ENCODE measurements around the gene XAF1. TPM values are rescaled to one million over a fixed set of nuclear protein-coding genes. Genes with fewer than 3 reads are reported as not detected.

The XAF1 gene
- total and polyA plus RNA-seq, 9 of the 15 experiments (the other 6 are each of a cell fraction or from before 2014, with no cell fraction given): 0.07 to 0.22 (median 0.11) TPM; not detected in 4

DNA sequence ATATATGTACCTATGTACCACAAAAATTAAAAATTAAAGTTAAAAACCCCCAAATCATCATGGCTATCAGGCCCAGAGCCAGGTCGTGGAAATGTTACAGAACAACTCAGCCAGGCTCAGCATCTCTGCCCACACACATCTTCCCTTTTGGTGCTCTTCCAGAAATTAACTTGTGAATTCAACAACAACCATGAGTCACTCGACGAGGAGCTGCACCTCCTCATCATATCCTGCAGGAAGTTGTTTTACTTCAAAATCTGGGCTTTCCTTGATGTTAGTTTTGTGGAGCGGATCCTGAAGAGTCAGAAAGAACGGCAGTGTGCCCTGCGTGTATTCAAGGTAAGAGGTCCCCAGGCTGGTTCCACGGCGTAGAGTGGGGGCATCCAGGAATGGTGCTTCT, 30.8 kb downstream of the XAF1 start:
- intact Hi-C loops (cut with micrococcal nuclease) (no loop called here), in situ Hi-C loops (cut with MboI) (no loop called here)
- H3K9me3 ChIP-seq (replicated peaks; ENCODE audit: control insufficient read depth, insufficient read depth, low read depth, low read length): no peaks in the 10 kb centered on the region
- no peaks in the 10 kb centered on the region; a peak in 1 of 5 replicates for H3K4me1 ChIP-seq (replicated peaks in 1 of 2; ENCODE audit: control insufficient read depth in 2 of 2, insufficient read depth in 2 of 2, low read length in 2 of 2)
- H3K4me3 ChIP-seq: no peak overlapping the region
- ATAC-seq (no peak), FAIRE-seq (no peak), DNase-seq (ENCODE audit: extremely low read depth in 1 of 4, low spot score in 3 of 4) (no peak)
- H3K27ac ChIP-seq (ENCODE audit: extremely low read depth, low read depth, low read length): no peak overlapping the region
- peaks cover 0 to 3% of the 10 kb centered on the region in 2 experiments; a peak in 2 of 5 replicates for H3K27me3 ChIP-seq (ENCODE audit: control insufficient read depth in 2 of 2, insufficient read depth in 2 of 2, low read length in 2 of 2)
- ChIA-PET CTCF (ENCODE audit: low intra/inter-chr PET ratio) (no interaction called here), POLR2A (no interaction called here)
- no peaks in the 10 kb centered on the region for H3K9me1 ChIP-seq (ENCODE audit: control insufficient read depth, insufficient read depth, low read length)
- BruUV-seq (replicated peaks): no TSS peak
- H3K4me2 ChIP-seq (ENCODE audit: insufficient read depth, low read length): no peak overlapping the region
- H3K79me2 ChIP-seq (ENCODE audit: control insufficient read depth, insufficient read depth, low read length): no peaks in the 10 kb centered on the region
- H3K36me3 ChIP-seq (ENCODE audit: control insufficient read depth, insufficient read depth, low read length): no peaks in the 10 kb centered on the region
- H4K20me1 ChIP-seq (replicated peaks; ENCODE audit: control insufficient read depth, insufficient read depth, low read length): no peaks in the 10 kb centered on the region
- 2% methylated on average over 8 of the region's 8 CpGs for WGBS (ENCODE audit: insufficient coverage, low coverage, missing lambda C conversion rate)
- H3K9ac ChIP-seq (ENCODE audit: insufficient read depth in 1 of 2, low read depth in 2 of 2, low read length in 2 of 2): no peak overlapping the region
- H2AFZ ChIP-seq (ENCODE audit: low read depth, low read length): no peak overlapping the region
- TF ChIP-seq ZNF444 (CRISPR knock-in tag; IDR thresholded peaks at IDR 0.05) (no peak), ETV1 (tag; conservative IDR thresholded peaks at IDR 0.05; ENCODE audit: low read depth) (no peak), CCAR2 (IDR thresholded peaks at IDR 0.05; ENCODE audit: low read depth, low read length) (no peak), ZNF699 (CRISPR knock-in tag; IDR thresholded peaks at IDR 0.05; ENCODE audit: insufficient replicate concordance) (no peak), ZNF263 (CRISPR knock-in tag; IDR thresholded peaks at IDR 0.05; ENCODE audit: borderline replicate concordance) (no peak), ZKSCAN8 (CRISPR knock-in tag; IDR thresholded peaks at IDR 0.05) (no peak), NFXL1 (CRISPR knock-in tag; IDR thresholded peaks at IDR 0.05) (no peak), CHD4 (IDR thresholded peaks at IDR 0.05; ENCODE audit: insufficient read depth, insufficient replicate concordance, low read depth, low read length, poor library complexity, severe bottlenecking) (no peak), MECOM (CRISPR knock-in tag; IDR thresholded peaks at IDR 0.05) (no peak), MEF2D (tag; conservative IDR thresholded peaks at IDR 0.05; ENCODE audit: low read depth) (no peak), BRCA1 (IDR thresholded peaks at IDR 0.05) (no peak), BRCA1 (CRISPR knock-in tag; IDR thresholded peaks at IDR 0.05) (no peak), NONO (IDR thresholded peaks at IDR 0.05; ENCODE audit: low read depth in 2 of 2, low read length in 1 of 2) (no peak), LEF1 (IDR thresholded peaks at IDR 0.05) (no peak), CTBP1 (IDR thresholded peaks at IDR 0.05; ENCODE audit: borderline replicate concordance) (no peak)
- TF ChIP-seq, protein P1, sequence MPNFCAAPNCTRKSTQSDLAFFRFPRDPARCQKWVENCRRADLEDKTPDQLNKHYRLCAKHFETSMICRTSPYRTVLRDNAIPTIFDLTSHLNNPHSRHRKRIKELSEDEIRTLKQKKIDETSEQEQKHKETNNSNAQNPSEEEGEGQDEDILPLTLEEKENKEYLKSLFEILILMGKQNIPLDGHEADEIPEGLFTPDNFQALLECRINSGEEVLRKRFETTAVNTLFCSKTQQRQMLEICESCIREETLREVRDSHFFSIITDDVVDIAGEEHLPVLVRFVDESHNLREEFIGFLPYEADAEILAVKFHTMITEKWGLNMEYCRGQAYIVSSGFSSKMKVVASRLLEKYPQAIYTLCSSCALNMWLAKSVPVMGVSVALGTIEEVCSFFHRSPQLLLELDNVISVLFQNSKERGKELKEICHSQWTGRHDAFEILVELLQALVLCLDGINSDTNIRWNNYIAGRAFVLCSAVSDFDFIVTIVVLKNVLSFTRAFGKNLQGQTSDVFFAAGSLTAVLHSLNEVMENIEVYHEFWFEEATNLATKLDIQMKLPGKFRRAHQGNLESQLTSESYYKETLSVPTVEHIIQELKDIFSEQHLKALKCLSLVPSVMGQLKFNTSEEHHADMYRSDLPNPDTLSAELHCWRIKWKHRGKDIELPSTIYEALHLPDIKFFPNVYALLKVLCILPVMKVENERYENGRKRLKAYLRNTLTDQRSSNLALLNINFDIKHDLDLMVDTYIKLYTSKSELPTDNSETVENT (CRISPR knock-in tag; IDR thresholded peaks at IDR 0.05): no peak
- TF ChIP-seq, protein P2, sequence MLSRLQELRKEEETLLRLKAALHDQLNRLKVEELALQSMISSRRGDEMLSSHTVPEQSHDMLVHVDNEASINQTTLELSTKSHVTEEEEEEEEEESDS (CRISPR knock-in tag; IDR thresholded peaks at IDR 0.05): no peak
- TF ChIP-seq, protein P3, sequence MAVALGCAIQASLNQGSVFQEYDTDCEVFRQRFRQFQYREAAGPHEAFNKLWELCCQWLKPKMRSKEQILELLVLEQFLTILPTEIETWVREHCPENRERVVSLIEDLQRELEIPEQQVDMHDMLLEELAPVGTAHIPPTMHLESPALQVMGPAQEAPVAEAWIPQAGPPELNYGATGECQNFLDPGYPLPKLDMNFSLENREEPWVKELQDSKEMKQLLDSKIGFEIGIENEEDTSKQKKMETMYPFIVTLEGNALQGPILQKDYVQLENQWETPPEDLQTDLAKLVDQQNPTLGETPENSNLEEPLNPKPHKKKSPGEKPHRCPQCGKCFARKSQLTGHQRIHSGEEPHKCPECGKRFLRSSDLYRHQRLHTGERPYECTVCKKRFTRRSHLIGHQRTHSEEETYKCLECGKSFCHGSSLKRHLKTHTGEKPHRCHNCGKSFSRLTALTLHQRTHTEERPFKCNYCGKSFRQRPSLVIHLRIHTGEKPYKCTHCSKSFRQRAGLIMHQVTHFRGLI (CRISPR knock-in tag; IDR thresholded peaks at IDR 0.05): no peak
- TF ChIP-seq, protein P4, sequence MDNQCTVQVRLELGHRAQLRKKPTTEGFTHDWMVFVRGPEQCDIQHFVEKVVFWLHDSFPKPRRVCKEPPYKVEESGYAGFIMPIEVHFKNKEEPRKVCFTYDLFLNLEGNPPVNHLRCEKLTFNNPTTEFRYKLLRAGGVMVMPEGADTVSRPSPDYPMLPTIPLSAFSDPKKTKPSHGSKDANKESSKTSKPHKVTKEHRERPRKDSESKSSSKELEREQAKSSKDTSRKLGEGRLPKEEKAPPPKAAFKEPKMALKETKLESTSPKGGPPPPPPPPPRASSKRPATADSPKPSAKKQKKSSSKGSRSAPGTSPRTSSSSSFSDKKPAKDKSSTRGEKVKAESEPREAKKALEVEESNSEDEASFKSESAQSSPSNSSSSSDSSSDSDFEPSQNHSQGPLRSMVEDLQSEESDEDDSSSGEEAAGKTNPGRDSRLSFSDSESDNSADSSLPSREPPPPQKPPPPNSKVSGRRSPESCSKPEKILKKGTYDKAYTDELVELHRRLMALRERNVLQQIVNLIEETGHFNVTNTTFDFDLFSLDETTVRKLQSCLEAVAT (IDR thresholded peaks at IDR 0.05): no peak

All from K562 (cell line).